22Rv1 (cell line): ENCODE measurements around the gene RPL3.
"Not testable (repeated sequence)": the region's sequence is repeated elsewhere in the genome, so short reads cannot be mapped to it uniquely, and the experiment has no call there.

ENCODE experiments used
- CTCF ChIP-seq: fragments of 450-650 bp; IDR thresholded peaks from 2 replicates; pipeline ENCODE4 v1.5.1; 2017; ENCODE audit warnings: mild to moderate bottlenecking
- ZFX ChIP-seq: fragments of 450-650 bp; IDR thresholded peaks from 2 replicates; pipeline ENCODE4 v1.6.1; 2017; ENCODE audit warnings: antibody characterized with exemption, borderline replicate concordance

- TF ChIP-seq CTCF, ZFX: not testable (repeated sequence)
Observed at GRCh38 chr22:39330553-39330952, 11.1 kb upstream of the RPL3 start.
